COR-L47 (cell line): Measurements from ENCODE around the gene HINFP.

Source experiments
- DNase-seq: peaks from one replicate; lab custom pipeline; 2025; lab: John Stamatoyannopoulos, UW

The HINFP gene, protein sequence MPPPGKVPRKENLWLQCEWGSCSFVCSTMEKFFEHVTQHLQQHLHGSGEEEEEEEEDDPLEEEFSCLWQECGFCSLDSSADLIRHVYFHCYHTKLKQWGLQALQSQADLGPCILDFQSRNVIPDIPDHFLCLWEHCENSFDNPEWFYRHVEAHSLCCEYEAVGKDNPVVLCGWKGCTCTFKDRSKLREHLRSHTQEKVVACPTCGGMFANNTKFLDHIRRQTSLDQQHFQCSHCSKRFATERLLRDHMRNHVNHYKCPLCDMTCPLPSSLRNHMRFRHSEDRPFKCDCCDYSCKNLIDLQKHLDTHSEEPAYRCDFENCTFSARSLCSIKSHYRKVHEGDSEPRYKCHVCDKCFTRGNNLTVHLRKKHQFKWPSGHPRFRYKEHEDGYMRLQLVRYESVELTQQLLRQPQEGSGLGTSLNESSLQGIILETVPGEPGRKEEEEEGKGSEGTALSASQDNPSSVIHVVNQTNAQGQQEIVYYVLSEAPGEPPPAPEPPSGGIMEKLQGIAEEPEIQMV

DNA sequence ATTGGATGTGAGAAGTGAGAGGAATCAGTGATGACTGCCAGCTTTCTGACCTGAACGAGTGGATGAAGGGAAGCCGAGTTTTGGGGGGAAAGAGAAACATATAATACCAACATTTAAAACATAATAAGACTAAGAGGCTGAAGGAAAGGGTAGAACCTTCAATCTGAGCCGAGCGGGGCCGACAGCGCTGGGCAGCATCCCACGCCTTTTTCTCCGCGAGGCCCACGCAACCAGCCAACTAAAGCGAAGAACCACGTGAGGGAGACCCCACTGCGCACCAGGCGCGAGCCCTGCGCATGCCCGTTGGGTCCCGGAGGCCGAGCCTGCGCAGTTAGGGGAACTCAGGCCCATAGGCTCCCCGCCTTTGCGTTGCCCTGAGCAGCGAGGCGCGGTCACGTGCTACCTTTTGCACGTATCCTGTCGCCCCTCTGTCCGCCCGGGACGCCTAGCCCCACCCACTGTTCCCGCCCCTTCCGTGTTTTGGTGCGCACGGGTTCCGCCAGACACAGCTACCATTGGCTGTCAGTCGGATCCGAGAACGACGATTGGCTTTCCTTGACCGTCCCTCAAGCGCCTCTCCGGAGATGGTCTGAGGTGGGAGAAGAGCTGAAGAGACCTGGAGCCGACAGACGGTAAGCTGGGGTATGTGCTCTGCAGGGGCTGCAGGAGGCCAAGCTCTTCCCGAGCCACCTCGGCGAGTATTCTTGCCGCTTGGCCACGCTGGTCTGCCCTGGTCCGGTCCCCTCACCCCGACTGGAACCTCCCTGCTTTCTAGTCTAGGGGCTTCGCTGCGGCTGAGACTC lies at the start of gene HINFP:
Gene HINFP (plus strand): TSS at position 573 of the 803 bp plus-strand sequence. CDS start 5,365 bp downstream, outside the sequence.
- DNase-seq: peak; percentile 99

DNA sequence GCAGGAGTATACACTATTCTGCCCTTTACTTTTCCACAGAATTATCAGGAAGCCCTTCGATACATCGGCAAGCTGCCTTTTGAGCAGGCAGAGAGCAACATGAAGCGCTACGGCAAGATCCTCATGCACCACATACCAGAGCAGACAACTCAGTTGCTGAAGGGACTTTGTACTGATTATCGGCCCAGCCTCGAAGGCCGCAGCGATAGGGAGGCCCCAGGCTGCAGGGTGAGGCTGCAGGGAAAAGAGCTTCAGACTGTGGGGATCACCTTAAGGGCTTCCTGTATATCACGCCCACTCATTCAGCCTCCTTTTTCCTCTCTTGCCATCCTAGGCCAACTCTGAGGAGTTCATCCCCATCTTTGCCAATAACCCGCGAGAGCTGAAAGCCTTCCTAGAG lies 43.5 kb upstream of the HINFP start:
- no peak for DNase-seq

DNA sequence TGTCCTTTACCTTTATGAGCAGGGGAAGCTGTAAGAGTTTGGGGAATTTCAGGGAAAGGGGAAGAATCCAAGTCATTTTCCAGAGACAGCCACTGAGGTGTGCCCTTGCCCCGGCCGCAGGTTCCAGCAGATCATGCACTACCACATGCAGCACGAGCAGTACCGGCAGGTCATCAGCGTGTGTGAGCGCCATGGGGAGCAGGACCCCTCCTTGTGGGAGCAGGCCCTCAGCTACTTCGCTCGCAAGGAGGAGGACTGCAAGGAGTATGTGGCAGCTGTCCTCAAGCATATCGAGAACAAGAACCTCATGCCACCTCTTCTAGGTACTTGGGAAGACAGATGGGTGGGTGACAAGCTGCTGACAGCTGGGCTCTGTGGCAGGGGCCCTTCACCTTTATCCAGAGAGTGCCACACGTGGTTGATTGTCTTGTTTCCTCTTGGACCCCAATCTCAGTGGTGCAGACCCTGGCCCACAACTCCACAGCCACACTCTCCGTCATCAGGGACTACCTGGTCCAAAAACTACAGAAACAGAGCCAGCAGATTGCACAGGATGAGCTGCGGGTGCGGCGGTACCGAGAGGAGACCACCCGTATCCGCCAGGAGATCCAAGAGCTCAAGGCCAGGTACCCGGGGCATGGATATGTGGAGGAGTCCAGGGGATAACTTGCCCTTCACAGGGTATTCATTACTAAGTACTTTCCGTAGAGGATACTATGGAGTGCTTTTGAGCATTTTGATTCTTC lies 42.5 kb upstream of the HINFP start:
- no peak for DNase-seq

DNA sequence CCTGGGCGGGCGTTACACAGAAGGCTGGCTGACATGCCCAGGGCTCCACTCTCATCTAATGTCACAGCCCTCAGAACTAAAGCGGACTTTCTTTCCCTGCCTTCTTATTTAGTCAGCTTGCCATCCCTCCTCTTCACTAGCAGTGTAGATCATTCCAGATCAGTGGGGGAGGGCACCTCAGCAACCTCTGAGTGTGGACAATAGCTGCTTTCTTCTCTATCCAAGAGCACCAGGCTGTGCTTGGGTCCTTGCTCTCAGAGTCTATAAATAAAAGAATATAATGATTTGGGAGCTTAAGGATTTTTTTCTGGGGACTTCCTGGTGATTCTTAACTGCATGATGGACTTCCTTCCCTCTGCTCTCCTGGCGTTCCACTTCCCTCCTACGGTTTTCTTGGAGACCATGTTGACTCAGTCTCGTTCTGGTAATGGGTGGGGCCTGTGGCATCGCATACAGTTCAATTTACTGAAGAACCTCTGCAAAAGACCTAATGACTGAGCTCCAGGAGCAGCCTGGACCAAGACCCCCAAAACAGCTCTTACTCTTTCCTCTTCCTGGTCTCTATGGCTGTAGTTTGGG lies 39.6 kb upstream of the HINFP start:
- no peak for DNase-seq

DNA sequence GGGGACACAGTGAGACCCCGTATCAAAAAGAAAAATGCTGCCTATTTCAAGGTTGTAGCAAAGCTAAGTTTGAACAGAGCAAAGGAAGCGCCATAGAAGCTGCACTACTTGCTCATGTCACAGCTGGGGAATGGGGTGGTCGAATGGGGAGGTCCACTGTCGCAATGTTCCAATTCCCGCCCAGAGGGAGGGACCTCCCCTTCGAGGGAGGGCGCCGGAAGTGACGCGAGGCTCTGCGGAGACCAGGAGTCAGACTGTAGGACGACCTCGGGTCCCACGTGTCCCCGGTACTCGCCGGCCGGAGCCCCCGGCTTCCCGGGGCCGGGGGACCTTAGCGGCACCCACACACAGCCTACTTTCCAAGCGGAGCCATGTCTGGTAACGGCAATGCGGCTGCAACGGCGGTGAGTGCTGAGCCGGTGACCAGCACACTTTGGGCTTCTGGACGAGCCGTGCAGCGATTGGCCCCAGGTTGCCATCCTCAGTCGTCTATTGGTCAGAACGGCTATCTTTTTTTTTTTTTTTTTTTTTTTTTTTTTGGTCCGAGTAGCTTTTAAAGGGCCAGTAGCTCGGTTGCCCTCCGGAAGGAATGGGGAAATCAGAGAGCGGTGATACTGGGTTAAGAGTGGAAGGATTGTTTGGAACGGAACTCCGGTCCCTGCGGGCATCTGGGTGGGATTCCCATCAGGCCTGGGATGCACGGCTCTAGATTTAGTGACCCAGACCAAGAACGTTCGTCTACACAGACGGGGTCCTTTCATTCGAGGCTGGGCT lies 36.5 kb upstream of the HINFP start, which contains the start of gene HMBS:
Gene HMBS (plus strand): TSS at position 219 of the 774 bp plus-strand sequence. CDS start 153 bp downstream, at position 372.
- peak; percentile 88 for DNase-seq

DNA sequence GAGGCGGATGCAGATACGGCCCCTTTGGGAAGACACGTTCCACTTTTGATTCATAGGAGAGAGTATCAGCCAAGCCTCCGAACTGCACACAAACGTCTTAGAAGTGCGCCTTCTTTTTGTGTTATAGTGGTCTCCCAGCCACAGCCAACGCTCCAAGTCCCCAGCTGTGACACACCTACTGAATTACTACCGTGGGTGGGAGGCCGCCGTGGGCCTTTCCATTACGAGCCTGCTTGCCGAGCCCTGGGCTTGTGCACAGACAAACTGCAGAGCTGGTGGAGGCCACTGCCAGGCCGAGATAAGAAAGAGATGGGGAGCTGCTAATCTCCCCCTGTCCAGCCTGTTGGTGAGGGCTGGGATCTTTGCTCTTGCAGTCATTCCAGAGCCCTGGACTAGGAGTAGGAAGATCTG lies 35.9 kb upstream of the HINFP start:
- DNase-seq: no peak

DNA sequence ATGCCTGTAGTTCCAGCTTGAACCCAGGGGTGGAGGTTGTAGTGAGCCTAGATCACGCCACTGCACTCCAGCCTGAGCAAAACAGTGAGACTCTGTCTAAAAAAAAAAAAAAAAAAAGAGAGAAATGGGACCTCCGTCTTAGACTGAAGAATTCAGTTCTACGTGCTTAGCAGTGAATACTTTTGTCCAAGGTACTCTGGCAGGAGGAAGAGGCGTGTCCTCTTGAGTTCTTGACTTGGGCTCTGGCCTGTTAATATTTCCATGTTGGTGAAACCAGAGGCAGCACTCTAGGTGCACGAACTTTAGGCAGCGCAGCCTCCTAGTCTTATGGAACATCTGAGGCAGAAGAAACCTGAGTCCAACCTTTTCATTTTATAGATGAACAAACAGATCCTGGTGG lies 34.3 kb upstream of the HINFP start:
- no peak for DNase-seq

DNA sequence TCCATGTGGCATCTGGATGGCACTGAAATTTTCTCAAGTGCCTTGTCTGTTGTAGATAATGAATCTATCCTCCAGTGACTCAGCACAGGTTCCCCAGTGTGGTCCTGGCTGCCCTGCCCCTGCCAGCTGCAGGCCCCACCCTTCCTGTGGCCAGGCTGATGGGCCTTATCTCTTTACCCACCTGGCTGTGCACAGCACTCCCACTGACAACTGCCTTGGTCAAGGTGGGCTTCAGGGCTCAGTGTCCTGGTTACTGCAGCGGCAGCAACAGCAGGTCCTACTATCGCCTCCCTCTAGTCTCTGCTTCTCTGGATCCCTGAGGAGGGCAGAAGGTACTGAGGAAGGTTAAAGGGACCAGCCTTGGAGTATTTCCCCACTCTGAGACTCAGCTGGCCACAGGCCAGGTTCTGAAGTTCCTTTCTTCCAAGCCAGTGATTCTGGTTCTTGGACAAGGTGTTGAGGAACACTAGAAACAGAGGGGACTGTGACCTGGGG lies 33.6 kb upstream of the HINFP start:
- no peak for DNase-seq

DNA sequence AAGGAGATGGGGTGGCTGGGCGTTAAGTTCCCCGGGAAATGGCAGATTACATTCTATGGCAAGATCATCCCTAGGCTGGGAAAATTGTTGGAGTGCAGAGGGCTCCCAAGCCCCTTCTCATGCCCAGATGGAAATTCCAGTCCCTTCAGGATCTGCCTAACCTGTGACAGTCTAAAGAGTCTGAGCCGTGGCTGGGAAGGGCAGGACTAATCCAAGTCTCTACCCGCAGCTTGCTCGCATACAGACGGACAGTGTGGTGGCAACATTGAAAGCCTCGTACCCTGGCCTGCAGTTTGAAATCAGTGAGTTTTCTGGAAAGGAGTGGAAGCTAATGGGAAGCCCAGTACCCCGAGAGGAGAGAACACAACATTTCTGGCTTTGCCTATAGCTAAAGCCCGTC lies 33.0 kb upstream of the HINFP start:
- no peak for DNase-seq

DNA sequence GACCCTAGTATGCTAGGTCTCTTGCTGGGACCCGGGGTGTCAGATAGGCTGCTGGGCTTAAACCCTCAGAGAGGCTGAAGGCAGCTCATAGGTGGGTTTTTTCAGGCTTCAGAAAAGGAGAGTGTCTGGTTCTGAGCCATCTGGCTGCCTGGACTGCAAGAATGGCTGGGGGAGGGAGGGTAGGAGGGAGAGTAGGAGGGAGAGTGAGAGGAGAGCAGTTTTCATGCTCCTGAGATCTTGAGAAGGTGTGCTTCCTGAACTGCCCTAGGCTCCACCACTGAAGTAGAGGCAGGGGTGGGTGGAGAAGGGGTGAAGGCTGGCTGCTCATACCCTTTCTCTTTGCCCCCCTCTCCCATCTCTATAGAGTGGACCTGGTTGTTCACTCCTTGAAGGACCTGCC lies 32.1 kb upstream of the HINFP start:
- DNase-seq: no peak

DNA sequence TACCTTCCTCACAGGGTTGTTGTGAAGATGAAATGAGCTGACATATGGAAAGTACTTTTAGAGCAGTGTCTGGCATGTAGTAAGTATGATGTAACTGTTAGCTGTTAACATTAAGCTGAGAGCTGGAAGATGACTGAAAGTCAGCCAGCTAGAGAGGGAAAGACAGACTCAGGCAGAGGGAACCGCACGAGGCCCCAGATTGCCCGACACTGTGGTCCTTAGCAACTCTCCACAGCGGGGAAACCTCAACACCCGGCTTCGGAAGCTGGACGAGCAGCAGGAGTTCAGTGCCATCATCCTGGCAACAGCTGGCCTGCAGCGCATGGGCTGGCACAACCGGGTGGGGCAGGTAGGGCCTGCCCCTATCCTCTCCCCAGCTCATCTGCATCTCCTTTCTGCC lies 30.2 kb upstream of the HINFP start:
- no peak for DNase-seq

DNA sequence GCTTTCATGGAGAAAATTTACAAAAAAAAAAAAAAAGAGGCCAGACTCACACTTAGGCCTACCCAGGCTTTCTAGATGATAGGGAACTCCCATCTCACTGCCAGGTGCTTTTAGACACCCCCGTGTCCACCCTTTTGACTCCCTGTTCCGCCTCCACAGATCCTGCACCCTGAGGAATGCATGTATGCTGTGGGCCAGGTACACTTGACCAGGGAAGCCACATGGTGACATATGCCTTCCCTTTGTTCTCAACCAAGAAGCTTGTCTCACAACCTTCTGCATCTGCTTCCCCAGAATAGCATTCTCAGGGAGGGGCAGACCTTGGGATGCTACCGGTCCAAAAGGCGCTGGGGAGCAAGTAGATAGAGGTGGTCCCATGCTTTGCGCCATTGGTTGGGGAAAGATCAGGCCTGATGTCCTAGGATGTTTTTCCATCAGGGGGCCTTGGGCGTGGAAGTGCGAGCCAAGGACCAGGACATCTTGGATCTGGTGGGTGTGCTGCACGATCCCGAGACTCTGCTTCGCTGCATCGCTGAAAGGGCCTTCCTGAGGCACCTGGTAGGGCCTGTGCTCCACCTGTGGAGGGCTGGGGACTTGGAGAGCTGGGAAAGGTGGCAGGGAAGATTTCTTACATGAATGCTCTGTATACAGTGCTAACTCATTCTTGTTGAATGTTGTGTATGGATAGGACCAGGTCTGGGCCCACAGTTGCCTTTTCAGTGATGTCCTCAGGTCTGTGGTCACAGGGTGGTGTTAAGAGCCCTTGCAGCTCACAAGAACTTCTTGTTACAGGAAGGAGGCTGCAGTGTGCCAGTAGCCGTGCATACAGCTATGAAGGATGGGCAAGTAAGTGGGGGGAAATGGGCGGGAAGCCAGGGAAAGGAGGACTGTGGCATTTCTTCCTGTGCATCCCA lies 29.2 kb upstream of the HINFP start:
- no peak for DNase-seq

DNA sequence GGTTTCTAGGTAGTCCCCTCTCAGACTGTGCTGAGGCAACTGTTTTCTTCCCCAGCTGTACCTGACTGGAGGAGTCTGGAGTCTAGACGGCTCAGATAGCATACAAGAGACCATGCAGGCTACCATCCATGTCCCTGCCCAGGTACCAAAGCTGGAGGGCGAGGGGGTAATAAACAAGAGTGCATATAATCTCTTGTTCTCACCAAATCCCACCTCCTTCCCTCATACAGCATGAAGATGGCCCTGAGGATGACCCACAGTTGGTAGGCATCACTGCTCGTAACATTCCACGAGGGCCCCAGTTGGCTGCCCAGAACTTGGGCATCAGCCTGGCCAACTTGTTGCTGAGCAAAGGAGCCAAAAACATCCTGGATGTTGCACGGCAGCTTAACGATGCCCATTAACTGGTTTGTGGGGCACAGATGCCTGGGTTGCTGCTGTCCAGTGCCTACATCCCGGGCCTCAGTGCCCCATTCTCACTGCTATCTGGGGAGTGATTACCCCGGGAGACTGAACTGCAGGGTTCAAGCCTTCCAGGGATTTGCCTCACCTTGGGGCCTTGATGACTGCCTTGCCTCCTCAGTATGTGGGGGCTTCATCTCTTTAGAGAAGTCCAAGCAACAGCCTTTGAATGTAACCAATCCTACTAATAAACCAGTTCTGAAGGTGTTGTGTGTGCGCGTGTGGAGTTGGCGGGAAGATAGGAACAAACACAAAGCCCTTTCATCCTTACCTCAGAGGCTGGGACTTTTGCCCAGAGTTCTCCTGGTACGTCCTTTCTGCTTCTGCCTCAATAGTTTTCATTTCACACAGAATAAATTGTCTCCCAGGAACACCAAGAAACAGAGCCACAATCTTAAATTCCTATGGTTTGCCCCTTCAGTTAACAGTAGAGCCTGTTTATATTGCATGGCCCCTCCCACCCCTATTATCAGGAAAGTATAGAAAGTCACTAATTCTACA lies 28.2 kb upstream of the HINFP start:
- DNase-seq: no peak

DNA sequence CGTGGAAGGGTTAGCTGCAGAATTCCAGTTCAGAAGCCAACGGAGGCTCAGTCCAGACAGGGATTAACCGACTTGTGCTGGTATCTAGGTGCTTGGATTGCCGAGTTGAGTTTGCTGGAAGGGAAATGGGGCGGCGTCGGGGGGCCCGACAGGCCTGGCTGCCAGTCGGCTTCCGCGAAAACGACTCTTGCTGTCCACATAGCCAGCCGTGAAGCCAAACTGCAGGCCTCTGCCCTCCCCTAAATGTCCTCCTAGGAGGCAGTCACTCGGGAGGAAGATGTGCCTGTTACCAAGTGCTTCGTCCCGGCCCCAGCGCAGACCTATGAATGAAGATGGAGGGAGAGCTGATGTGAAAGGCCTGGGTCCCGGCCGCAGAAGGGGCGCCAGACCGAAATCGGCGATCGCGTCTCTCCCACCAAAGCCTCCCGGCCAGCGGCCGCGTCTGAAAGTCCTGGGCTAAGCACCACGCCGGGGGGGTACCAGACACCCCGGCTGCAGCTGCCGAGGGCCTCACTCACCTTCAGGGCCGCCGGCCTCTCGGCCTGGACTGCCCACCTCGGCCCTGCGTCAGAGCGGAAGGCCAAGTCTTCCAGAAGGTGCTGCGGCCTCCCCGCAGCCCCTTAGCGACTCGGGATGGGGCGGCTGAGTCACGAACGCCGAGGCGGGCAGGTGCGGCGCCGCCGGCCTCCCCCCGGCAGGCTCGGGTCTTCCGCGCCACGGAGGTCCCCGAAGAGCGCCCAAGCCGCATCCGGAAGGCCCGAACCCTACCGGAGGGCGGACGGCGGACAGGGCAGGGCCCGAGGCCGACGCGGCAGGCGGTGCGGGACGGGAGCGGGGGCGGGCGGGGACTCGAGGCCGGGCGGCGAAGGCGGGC lies 27.2 kb upstream of the HINFP start:
- no peak for DNase-seq

DNA sequence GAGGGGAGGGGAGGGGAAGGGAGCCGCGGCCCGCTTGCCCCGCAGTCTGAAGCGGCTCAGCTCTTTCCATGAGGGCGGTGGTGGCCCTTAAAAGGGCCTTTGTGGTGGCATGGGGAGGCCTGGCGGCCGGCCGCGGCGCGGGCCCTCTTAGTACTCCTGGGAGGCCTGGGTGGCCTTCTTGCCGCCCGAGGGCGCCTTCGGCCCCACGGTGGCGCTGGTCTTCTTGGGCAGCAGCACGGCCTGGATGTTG lies 26.6 kb upstream of the HINFP start:
- peak; percentile 77 for DNase-seq

DNA sequence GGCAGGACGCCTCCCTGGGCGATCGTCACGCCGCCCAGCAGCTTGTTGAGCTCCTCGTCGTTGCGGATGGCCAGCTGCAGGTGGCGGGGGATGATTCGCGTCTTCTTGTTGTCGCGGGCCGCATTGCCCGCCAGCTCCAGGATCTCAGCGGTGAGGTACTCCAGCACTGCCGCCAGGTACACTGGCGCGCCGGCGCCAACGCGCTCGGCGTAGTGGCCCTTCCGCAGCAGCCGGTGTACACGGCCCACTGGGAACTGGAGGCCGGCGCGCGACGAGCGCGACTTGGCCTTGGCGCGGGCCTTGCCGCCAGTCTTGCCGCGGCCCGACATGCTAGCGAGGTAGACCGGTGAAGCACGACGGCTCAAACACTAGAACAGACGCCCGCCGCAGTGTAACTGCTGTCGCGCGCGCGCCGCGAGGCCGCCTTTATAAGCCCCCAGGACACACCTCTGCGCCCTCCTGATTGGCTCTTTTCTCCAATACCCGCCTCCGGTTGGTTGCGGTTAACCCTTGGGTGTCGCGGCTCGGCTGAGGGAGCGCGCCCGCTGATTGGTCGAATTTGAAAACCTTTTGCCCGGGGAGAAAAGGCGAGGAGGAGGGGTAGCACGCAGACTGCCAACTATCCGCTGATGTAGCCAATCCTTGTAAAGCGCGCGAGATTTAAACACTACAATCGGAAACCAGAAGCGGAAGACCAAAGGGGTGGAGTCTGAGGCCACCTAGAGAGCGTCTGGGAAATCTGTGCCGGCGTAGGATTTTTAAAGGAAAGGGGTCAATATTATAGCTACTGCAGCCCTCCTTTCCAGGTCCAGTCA lies 26.1 kb upstream of the HINFP start:
- DNase-seq: peak; percentile 99

DNA sequence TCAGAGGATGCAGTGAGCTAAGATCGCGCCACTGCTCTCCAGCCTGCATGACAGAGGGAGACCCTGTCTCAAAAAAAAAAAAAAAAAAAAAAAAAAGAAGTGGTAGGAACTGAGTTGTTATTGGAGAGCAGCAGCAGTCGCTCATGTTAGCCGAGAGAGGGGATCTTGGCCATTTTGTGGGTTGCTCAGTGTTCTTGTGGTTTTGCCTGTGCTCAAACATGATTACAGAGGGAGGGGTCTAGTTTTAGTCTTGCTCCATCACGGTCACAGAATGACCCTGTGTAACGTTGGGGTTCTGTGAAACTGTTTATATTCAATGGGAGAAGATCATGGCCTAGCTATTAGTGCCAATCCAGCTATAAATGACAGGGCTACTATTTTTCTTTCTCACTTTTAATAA lies 21.7 kb upstream of the HINFP start:
- DNase-seq: no peak
